Thymus (tissue), 14 donors: ENCODE data around the gene EIF4G1. TPM values are rescaled to one million over a fixed set of nuclear protein-coding genes. Genes with fewer than 3 reads are reported as not detected.
"Not testable (repeated sequence)": the region's sequence is repeated elsewhere in the genome, so short reads cannot be mapped to it uniquely, and the experiment has no call there.

ENCODE experiments used
- DNase-seq, 9 donors: peaks; one replicate each; pipeline ENCODE4 v3.0.0-alpha.2; 2013; ENCODE audit warnings: low spot score in 9 of 9, low read depth in 6 of 9, missing footprints in 1 of 9
- H3K27ac ChIP-seq, 2 donors: one replicate each; pipeline ENCODE4 v1.5.1; 2013; ENCODE audit warnings: control low read depth in 1 of 2, low read depth in 1 of 2, low read length in 1 of 2, mild to moderate bottlenecking in 1 of 2, moderate library complexity in 1 of 2
- H3K27me3 ChIP-seq, 2 donors: one replicate each; pipeline ENCODE4 v1.5.1; 2013; ENCODE audit warnings: low read length in 1 of 2; ENCODE audit not compliant: control insufficient read depth in 2 of 2, insufficient read depth in 1 of 2
- H3K36me3 ChIP-seq, 2 donors: one replicate each; pipeline ENCODE4 v1.5.1; 2013; ENCODE audit warnings: low read length in 1 of 2, mild to moderate bottlenecking in 1 of 2, moderate library complexity in 1 of 2; ENCODE audit not compliant: control insufficient read depth in 2 of 2, insufficient read depth in 2 of 2
- H3K4me1 ChIP-seq, 2 donors: one replicate each; pipeline ENCODE4 v1.5.1; 2013; ENCODE audit warnings: low read length in 2 of 2; ENCODE audit not compliant: control insufficient read depth in 2 of 2, insufficient read depth in 2 of 2
- H3K4me3 ChIP-seq, 2 donors: one replicate each; pipeline ENCODE4 v1.5.1; 2013; ENCODE audit warnings: low read length in 2 of 2, control low read depth in 1 of 2, mild to moderate bottlenecking in 1 of 2
- H3K9me3 ChIP-seq, 2 donors: one replicate each; pipeline ENCODE4 v1.5.1; 2013; ENCODE audit warnings: low read length in 1 of 2, mild to moderate bottlenecking in 1 of 2; ENCODE audit not compliant: control insufficient read depth in 2 of 2, insufficient read depth in 1 of 2
- WGBS: extraction: QIAGEN DNeasy Blood & Tissue Kit; methylation state at CpG from one replicate; pipeline ENCODE4 v1.1.7; 2013; 5-methylcytosine and 5-hydroxymethylcytosine counted together
- long read RNA-seq, 10 donors: transcript quantifications; one replicate each; lab custom pipeline, GENCODE V29; 2026
- polyA plus RNA-seq: library from polyadenylated mRNA; stranded (reverse); fragments of 200-250 nt; gene quantifications from one replicate; pipeline ENCODE4 v1.2.3, GENCODE V29; 2013
- total RNA-seq: library from RNA; stranded (reverse); fragments of 120-200 nt; gene quantifications from one replicate; pipeline ENCODE4 v1.2.4, GENCODE V29; 2013
- donor health status: healthy.

The EIF4G1 gene, protein sequence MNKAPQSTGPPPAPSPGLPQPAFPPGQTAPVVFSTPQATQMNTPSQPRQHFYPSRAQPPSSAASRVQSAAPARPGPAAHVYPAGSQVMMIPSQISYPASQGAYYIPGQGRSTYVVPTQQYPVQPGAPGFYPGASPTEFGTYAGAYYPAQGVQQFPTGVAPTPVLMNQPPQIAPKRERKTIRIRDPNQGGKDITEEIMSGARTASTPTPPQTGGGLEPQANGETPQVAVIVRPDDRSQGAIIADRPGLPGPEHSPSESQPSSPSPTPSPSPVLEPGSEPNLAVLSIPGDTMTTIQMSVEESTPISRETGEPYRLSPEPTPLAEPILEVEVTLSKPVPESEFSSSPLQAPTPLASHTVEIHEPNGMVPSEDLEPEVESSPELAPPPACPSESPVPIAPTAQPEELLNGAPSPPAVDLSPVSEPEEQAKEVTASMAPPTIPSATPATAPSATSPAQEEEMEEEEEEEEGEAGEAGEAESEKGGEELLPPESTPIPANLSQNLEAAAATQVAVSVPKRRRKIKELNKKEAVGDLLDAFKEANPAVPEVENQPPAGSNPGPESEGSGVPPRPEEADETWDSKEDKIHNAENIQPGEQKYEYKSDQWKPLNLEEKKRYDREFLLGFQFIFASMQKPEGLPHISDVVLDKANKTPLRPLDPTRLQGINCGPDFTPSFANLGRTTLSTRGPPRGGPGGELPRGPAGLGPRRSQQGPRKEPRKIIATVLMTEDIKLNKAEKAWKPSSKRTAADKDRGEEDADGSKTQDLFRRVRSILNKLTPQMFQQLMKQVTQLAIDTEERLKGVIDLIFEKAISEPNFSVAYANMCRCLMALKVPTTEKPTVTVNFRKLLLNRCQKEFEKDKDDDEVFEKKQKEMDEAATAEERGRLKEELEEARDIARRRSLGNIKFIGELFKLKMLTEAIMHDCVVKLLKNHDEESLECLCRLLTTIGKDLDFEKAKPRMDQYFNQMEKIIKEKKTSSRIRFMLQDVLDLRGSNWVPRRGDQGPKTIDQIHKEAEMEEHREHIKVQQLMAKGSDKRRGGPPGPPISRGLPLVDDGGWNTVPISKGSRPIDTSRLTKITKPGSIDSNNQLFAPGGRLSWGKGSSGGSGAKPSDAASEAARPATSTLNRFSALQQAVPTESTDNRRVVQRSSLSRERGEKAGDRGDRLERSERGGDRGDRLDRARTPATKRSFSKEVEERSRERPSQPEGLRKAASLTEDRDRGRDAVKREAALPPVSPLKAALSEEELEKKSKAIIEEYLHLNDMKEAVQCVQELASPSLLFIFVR (N-terminal part only)
- 69.0 TPM for total RNA-seq
- 97.5 TPM for polyA plus RNA-seq
- long read RNA-seq, donor 1, partial matches to known transcripts = 0 of 1 reads
- long read RNA-seq, donor 1, other reads (novel, unspliced or antisense) = 0 of 1 reads
- long read RNA-seq, donor 2 = 0 reads
- long read RNA-seq, donor 3, partial matches to known transcripts = 16 of 18 reads
- long read RNA-seq, donor 3, other reads (novel, unspliced or antisense) = 0 of 18 reads
- long read RNA-seq, donor 4, full-length matches to known transcripts = 2 of 46 reads
- long read RNA-seq, donor 4, partial matches to known transcripts = 44 of 46 reads
- long read RNA-seq, donor 4, other reads (novel, unspliced or antisense) = 0 of 46 reads
- long read RNA-seq, donor 5, full-length matches to known transcripts = 5 of 35 reads
- long read RNA-seq, donor 5, partial matches to known transcripts = 30 of 35 reads
- long read RNA-seq, donor 5, other reads (novel, unspliced or antisense) = 0 of 35 reads
- long read RNA-seq, donor 6, partial matches to known transcripts = 8 of 9 reads
- long read RNA-seq, donor 6, other reads (novel, unspliced or antisense) = 0 of 9 reads
- long read RNA-seq, donor 7, partial matches to known transcripts = 12 of 15 reads
- long read RNA-seq, donor 7, other reads (novel, unspliced or antisense) = 0 of 15 reads
- long read RNA-seq, donor 8, partial matches to known transcripts = 10 of 13 reads
- long read RNA-seq, donor 8, other reads (novel, unspliced or antisense) = 0 of 13 reads
- long read RNA-seq, donor 9, full-length matches to known transcripts = 4 of 22 reads
- long read RNA-seq, donor 9, partial matches to known transcripts = 18 of 22 reads
- long read RNA-seq, donor 9, other reads (novel, unspliced or antisense) = 0 of 22 reads
- long read RNA-seq, donor 10, partial matches to known transcripts = 28 of 31 reads
- long read RNA-seq, donor 10, other reads (novel, unspliced or antisense) = 0 of 31 reads

DNA sequence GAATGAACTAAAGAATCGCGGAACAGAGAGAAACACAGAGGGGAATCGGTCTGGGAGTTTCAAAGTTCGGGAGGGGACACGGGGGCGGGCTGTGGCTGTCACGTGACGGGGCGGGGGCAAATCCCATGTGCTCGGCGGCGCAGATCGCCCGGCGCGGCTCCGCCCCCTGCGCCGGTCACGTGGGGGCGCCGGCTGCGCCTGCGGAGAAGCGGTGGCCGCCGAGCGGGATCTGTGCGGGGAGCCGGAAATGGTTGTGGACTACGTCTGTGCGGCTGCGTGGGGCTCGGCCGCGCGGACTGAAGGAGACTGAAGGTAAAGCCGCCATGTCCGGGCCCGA is at the start of gene EIF4G1:
Gene EIF4G1 (plus strand): TSS at position 244 of the 337 bp plus-strand sequence. CDS start 1,191 bp downstream, outside the sequence.
- Histone ChIP-seq H3K4me1 (peaks cover 9 to 15% of the 10 kb centered on the region in 2 donors), H3K27me3 (no peaks in the 10 kb centered on the region), H3K27ac (peak within 1 kb of the TSS; percentile 67 to 91), H3K9me3 (no peaks in the 10 kb centered on the region), H3K4me3 (peak within 1 kb of the TSS; percentile 74 to 96), H3K36me3 (peaks cover 21 to 27% of the 10 kb centered on the region in 2 donors)
- DNase-seq = peak; percentile 68 to 93 (median 85)
- WGBS = under 1% methylated on average over 40 of the region's 40 CpGs

DNA sequence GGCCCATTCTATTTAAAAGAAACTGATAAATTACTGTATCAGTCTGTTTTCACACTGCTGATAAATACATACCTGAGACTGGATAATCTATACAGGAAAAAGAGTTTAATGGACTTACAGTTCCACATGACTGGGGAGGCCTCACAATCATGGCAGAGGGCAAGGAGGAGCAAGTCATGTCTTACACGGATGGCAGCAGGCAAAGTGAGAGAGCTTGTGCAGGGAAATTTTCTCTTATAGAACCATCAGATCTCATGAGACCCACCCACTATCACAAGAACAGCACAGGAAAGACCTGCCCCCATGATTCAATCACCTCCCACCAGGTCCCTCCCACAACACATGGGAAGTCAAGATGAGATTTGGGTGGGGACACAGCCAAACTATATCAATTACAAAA is 47.2 kb upstream of the EIF4G1 start:
- not testable (repeated sequence) for H3K36me3 ChIP-seq, H3K27ac ChIP-seq, DNase-seq, H3K4me3 ChIP-seq, H3K9me3 ChIP-seq, H3K4me1 ChIP-seq
- H3K27me3 ChIP-seq = peaks cover 13 to 48% of the 10 kb centered on the region in 2 donors
- 98% methylated on average over 1 of the region's 1 CpG for WGBS

DNA sequence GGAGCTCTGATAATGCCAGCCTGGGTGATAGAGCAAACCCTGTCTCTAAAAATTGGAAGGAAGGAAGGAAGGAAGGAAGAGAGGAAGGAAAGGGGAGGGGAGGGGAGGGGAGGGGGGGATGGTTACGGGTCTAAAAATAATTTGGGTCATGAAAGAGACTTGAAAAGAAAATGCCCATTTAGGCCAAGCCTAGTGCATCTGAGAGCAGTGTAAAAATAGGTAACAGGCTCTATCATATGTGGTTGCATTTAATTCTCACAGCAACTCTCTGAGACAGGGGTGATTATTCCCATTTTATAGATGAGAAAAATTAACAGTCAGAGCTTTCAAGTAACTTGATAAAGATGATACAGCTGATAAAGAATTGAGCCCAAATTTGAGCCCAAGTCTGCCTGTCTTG is 42.1 kb upstream of the EIF4G1 start:
- no peaks in the 10 kb centered on the region for H3K36me3 ChIP-seq
- DNase-seq = no peak
- no peak overlapping the region for H3K4me3 ChIP-seq
- H3K9me3 ChIP-seq = peaks cover 0 to 9% of the 10 kb centered on the region in 2 donors
- no peak overlapping the region for H3K27ac ChIP-seq
- no peaks in the 10 kb centered on the region for H3K4me1 ChIP-seq
- WGBS = 42% methylated on average over 1 of the region's 1 CpG
- peaks cover 18 to 61% of the 10 kb centered on the region in 2 donors for H3K27me3 ChIP-seq

DNA sequence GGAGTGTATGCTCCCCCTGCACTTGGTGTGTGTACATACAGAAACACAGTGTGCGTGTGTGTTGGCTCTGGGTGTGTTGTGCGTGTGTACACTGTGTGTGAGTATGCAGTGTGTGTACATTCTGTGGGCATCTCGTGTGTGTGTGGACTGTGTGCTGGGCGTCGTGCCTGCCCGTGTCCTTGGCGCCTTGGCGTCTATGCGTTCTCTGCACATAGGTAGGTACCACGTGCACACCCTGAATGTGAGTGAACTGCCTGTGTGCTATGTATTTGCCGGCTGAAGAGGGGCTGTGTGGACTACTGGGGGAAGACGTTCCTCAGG is 39.1 kb upstream of the EIF4G1 start:
- WGBS = 84% methylated on average over 12 of the region's 12 CpGs
- no peak for DNase-seq
- no peak overlapping the region for H3K4me3 ChIP-seq
- H3K4me1 ChIP-seq = no peaks in the 10 kb centered on the region
- H3K27me3 ChIP-seq = peaks cover 18 to 77% of the 10 kb centered on the region in 2 donors
- H3K27ac ChIP-seq = no peak overlapping the region
- H3K36me3 ChIP-seq = no peaks in the 10 kb centered on the region
- H3K9me3 ChIP-seq = peaks cover 0 to 9% of the 10 kb centered on the region in 2 donors

DNA sequence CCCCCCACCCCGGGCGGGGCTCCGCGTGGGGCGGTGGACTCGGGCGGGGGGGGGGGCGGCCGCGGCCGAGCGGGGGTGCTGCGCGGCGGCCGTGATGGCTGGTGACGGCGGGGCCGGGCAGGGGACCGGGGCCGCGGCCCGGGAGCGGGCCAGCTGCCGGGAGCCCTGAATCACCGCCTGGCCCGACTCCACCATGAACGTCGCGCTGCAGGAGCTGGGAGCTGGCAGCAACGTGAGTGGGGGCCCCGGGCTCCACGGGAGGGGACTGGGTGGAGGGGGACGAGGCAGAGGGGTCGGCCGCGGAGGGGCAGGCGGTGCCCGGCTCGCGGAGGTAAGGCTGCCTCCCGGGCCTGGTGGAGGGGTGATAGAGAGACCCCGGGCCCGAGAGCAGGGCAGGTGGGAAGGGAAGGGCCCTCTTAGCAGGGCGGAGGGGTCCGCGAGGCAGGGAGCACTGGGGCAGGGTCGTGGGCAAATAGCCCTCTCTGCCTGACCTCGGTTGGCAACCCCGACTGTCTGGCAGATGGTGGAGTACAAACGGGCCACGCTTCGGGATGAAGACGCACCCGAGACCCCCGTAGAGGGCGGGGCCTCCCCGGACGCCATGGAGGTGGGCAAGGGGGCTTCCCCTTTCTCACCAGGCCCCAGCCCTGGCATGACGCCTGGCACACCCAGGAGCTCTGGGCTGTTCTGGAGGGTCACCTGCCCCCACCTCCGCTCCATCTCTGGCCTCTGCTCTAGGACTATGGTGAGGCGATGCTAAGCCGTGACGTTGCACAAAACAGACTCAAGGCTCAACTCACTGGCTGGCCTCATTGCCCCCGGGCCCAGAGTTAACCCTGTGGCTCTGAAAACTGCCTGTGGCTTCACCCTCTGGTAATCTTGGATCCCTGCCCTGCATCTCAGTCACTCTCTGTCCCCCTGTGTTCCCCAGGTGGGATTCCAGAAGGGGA is 38.2 kb upstream of the EIF4G1 start, which contains the start of gene ECE2:
Gene ECE2 (plus strand): TSS at position 62 of the 950 bp plus-strand sequence. CDS start 132 bp downstream, at position 194.
- Histone ChIP-seq H3K4me1 (no peaks in the 10 kb centered on the region), H3K9me3 (peaks cover 0 to 9% of the 10 kb centered on the region in 2 donors), H3K4me3 (no peak within 1 kb of the TSS), H3K27me3 (peaks cover 18 to 74% of the 10 kb centered on the region in 2 donors), H3K36me3 (no peaks in the 10 kb centered on the region), H3K27ac (no peak within 1 kb of the TSS)
- 18% methylated on average over 65 of the region's 65 CpGs for WGBS
- no peak for DNase-seq

DNA sequence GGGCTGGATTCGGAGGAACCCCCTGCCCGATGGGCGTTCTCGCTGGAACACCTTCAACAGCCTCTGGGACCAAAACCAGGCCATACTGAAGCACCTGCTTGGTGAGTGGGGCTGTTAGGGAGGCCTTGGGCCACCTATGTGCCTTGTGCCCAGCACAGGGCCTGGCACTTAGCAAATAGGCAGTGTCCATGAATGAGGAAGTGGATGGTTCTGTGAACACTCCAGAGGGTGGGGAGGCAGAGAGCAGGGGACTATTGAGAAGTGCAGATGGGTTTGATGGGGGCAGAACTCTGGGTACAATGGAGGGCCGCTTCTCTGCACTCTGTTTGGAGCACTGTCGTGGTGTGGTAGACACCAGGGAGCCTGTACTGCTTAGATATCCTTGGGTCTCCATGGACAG is 37.0 kb upstream of the EIF4G1 start:
- peaks cover 0 to 9% of the 10 kb centered on the region in 2 donors for H3K9me3 ChIP-seq
- no peaks in the 10 kb centered on the region for H3K36me3 ChIP-seq
- H3K27ac ChIP-seq = no peak overlapping the region
- H3K4me3 ChIP-seq = no peak overlapping the region
- no peaks in the 10 kb centered on the region for H3K4me1 ChIP-seq
- H3K27me3 ChIP-seq = peaks cover 18 to 81% of the 10 kb centered on the region in 2 donors
- 93% methylated on average over 6 of the region's 6 CpGs for WGBS
- no peak for DNase-seq

DNA sequence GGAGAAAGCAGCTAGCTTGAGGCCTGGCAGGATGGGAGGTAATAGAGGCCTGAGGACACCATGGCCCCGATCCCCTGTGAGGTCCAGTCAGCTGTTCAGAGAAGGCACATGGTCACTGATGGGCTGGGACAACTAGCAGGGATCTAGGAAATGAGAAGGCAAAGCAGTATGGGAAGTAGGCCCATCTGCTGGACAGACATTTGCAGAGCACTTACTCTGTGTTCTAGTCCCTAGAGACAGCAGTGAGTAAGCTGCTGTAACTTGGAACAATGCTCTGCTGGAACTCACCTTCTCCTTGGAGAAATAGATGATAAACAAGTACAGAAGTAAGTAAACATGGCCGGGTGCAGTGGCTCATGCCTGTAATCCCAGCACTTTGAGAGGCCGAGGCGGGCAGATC is 31.5 kb upstream of the EIF4G1 start:
- no peak overlapping the region for H3K27ac ChIP-seq
- peaks cover 0 to 57% of the 10 kb centered on the region in 2 donors for H3K27me3 ChIP-seq
- no peaks in the 10 kb centered on the region for H3K4me1 ChIP-seq
- no peaks in the 10 kb centered on the region for H3K9me3 ChIP-seq
- H3K36me3 ChIP-seq = no peaks in the 10 kb centered on the region
- H3K4me3 ChIP-seq = no peak overlapping the region
- WGBS = 95% methylated on average over 4 of the region's 4 CpGs
- DNase-seq = no peak
